Transverse colon (tissue), 4 donors: ENCODE results near the gene CHP1. TPM values are rescaled to one million over a fixed set of nuclear protein-coding genes. Genes with fewer than 3 reads are reported as not detected.
A peak's percentile ranks its signal among the peaks of the same experiment; 100 is the strongest.

Source experiments
- DNase-seq: peaks from one replicate; pipeline ENCODE4 v3.0.0-alpha.2; 2019
- H3K27ac ChIP-seq, 4 donors: fragments of 200-600 bp; sonication (generic); 2 replicates each; pipeline ENCODE4 v1.5.1; 2016 to 2018; ENCODE audit warnings: inconsistent platforms in 4 of 4
- H3K27me3 ChIP-seq: fragments of 200-600 bp; sonication (generic); 2 replicates; pipeline ENCODE4 v1.5.1; 2017; ENCODE audit warnings: inconsistent platforms
- H3K36me3 ChIP-seq, 4 donors: fragments of 200-600 bp; sonication (generic); 2 replicates each; pipeline ENCODE4 v1.5.1; 2017 to 2019; ENCODE audit warnings: inconsistent platforms in 4 of 4
- H3K4me1 ChIP-seq, 4 donors: fragments of 200-600 bp; sonication (generic); 2 replicates each; pipeline ENCODE4 v1.5.1; 2017 to 2020; ENCODE audit warnings: inconsistent platforms in 4 of 4
- H3K4me3 ChIP-seq, 4 donors: fragments of 200-600 bp; sonication (generic); 1 replicate in 1 of 4; 2 replicates in 3 of 4; pipeline versions ENCODE4 v1.5.1 to v1.6.1; 2017 to 2019; ENCODE audit warnings: inconsistent platforms in 4 of 4
- H3K9me3 ChIP-seq, 2 donors: fragments of 200-600 bp; sonication (generic); 2 replicates each; pipeline ENCODE4 v1.5.1; 2017 to 2019; ENCODE audit warnings: inconsistent platforms in 2 of 2
- EP300 ChIP-seq: sonication (generic); formaldehyde crosslinking; IDR thresholded peaks from one replicate; pipeline ENCODE4 v1.6.1; 2017; ENCODE audit warnings: antibody characterized with exemption, low read depth
- POLR2A ChIP-seq: fragments of 450-650 bp; IDR thresholded peaks from one replicate; pipeline ENCODE4 v1.6.1; 2016; ENCODE audit warnings: antibody characterized with exemption, mild to moderate bottlenecking, moderate library complexity
- POLR2AphosphoS5 ChIP-seq, 3 donors: sonication (generic); formaldehyde crosslinking; IDR thresholded peaks; one replicate each; pipeline ENCODE4 v1.6.1; 2016; ENCODE audit warnings: antibody characterized with exemption in 3 of 3
- WGBS, 2 donors: methylation state at CpG; one replicate each; pipeline ENCODE4 v1.1.5; 2018; ENCODE audit warnings: low coverage in 1 of 2; 5-methylcytosine and 5-hydroxymethylcytosine counted together
- in situ Hi-C, 4 donors: fragments of 200-750 bp; cut with MboI; loops; one replicate each; pipeline versions ENCODE4 v1.15.0 to v1.15.1; 2017; ENCODE audit warnings: low sequenced_read_pairs in 3 of 4, low pct_ligation_motif_present in 1 of 4, low pct_unique_long_range_greater_than_20kb in 1 of 4
- intact Hi-C: fragments of 100-400 bp; cut with DNase I; formaldehyde crosslinking; loops from one replicate; pipeline ENCODE4 v1.15.1; 2023; ENCODE audit warnings: low total_unique reads
- total RNA-seq, 4 donors: library from RNA; depleted of rRNA; stranded (reverse); fragments of >200 nt; gene quantifications; one replicate each; pipeline ENCODE4 v1.1.0, GENCODE V29; 2016
- TF ChIP-seq, protein P1 (sequence below), 5 experiments: fragments of 200-600 bp in 3 of 5; fragments of 450-650 bp in 2 of 5; sonication (generic) in 3 of 5; IDR thresholded peaks; 1 replicate in 2 of 5; 2 replicates in 3 of 5; pipeline ENCODE4 v1.5.1; 2016 to 2017; ENCODE audit warnings: antibody characterized with exemption in 5 of 5, inconsistent platforms in 3 of 5, mild to moderate bottlenecking in 2 of 5, moderate library complexity in 1 of 5

CHP1 gene
- total RNA-seq, 4 donors from 2014 or later: 321 to 818 (median 572) TPM

- H3K4me1 ChIP-seq: peaks cover 8 to 43% (median 10%) of the 10 kb centered on the region in 4 donors
- TF ChIP-seq POLR2AphosphoS5 (IDR thresholded peaks at IDR 0.05) (no peak), EP300 (no peak), POLR2A (no peak)
- TF ChIP-seq, protein P1, sequence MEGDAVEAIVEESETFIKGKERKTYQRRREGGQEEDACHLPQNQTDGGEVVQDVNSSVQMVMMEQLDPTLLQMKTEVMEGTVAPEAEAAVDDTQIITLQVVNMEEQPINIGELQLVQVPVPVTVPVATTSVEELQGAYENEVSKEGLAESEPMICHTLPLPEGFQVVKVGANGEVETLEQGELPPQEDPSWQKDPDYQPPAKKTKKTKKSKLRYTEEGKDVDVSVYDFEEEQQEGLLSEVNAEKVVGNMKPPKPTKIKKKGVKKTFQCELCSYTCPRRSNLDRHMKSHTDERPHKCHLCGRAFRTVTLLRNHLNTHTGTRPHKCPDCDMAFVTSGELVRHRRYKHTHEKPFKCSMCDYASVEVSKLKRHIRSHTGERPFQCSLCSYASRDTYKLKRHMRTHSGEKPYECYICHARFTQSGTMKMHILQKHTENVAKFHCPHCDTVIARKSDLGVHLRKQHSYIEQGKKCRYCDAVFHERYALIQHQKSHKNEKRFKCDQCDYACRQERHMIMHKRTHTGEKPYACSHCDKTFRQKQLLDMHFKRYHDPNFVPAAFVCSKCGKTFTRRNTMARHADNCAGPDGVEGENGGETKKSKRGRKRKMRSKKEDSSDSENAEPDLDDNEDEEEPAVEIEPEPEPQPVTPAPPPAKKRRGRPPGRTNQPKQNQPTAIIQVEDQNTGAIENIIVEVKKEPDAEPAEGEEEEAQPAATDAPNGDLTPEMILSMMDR (IDR thresholded peaks at IDR 0.05): no peak
- in situ Hi-C loops (no loop called here), intact Hi-C loops (no loop called here)
- WGBS, 2 donors: 0 to 5% methylated on average over 12 to 20 of the region's 20 CpGs
- DNase-seq: no peak
- H3K36me3 ChIP-seq: peaks cover 0 to 36% (median 16%) of the 10 kb centered on the region in 4 donors
- no peaks in the 10 kb centered on the region for H3K9me3 ChIP-seq
- no peaks in the 10 kb centered on the region for H3K27me3 ChIP-seq
- peak overlapping the region; percentile 94 to 97 (median 96) for H3K27ac ChIP-seq
- H3K4me3 ChIP-seq: peak overlapping the region; percentile 79 to 93 (median 82)
These were observed 53.5 kb downstream of the CHP1 start for GRCh38 chr15:41284427-41285177.

DNA sequence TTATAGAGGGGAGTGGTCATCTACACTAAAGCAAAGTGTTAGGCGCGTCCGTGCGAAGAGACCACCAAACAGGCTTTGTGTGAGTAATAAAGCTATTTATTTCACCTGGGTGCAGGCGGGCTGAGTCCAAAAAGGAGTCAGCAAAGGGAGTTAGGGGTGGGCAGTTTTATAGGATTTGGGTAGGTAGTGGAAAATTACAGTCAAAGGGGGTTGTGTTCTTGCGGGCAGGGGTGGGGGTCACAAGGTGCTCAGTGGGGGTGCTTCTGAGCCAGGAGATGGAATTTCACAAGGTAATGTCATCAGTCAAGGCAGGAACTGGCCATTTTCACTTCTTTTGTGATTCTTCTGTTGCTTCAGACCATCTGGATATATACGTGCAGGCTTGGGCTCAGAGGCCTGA lies 54.2 kb downstream of the CHP1 start:
- intact Hi-C loops: no loop called here
- WGBS, 2 donors: 41 to 45% methylated on average over 4 to 7 of the region's 7 CpGs
- Histone ChIP-seq H3K9me3 (no peaks in the 10 kb centered on the region), H3K27ac (peak overlapping the region; percentile 94 to 97 (median 96)), H3K36me3 (peaks cover 0 to 29% (median 14%) of the 10 kb centered on the region in 4 donors), H3K27me3 (no peaks in the 10 kb centered on the region), H3K4me1 (peaks cover 8 to 43% (median 10%) of the 10 kb centered on the region in 4 donors), H3K4me3 (peak overlapping the region in 3 of 4 donors; percentile 81 to 93 (median 82))
- no peak for DNase-seq
- in situ Hi-C loops: no loop called here
- no peak for TF ChIP-seq POLR2A
- TF ChIP-seq POLR2AphosphoS5 (IDR thresholded peaks at IDR 0.05): no peak
- no peak for TF ChIP-seq EP300
- TF ChIP-seq, protein P1 (IDR thresholded peaks at IDR 0.05): no peak

DNA sequence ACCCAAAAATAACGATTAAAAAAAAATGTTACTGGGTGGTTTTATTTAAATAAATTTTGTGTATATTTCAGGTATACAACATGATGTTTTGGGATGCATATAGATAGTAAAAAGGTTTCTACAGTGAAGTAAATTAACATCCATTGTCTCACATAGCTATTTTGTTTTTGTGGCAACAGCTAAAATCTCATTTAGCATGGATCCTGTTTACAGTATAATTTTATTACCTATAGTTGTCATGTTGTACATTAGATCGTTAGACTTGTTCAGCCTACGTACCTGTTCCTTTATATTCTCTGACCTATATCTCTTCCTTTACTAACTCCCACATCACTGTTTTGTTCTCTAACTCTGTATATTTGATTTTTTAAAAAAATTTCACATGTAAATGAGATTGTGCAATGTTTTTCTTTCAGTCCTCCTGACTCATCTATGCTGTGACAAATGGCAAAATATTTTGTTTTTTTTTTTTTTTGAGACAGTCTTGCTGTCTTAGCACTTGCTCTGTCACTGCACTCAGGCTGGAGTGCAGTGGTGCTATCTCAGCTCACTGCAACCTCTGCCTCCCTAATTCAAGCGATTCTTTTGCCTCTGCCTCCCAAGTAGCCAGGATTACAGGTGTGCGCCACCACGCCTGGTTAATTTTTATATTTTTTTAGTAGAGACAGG lies 55.7 kb downstream of the CHP1 start:
- H3K4me3 ChIP-seq: no peak overlapping the region
- DNase-seq: no peak
- TF ChIP-seq POLR2A: no peak
- TF ChIP-seq, protein P1 (IDR thresholded peaks at IDR 0.05): no peak
- no peak for TF ChIP-seq POLR2AphosphoS5 (IDR thresholded peaks at IDR 0.05)
- no peak for TF ChIP-seq EP300
- 88 to 94% methylated on average over 5 to 6 of the region's 6 CpGs for WGBS, 2 donors
- intact Hi-C loops: no loop called here
- H3K9me3 ChIP-seq: no peaks in the 10 kb centered on the region
- H3K27ac ChIP-seq: no peak overlapping the region
- in situ Hi-C loops: no loop called here
- peaks cover 8 to 43% (median 10%) of the 10 kb centered on the region in 4 donors for H3K4me1 ChIP-seq
- H3K27me3 ChIP-seq: no peaks in the 10 kb centered on the region
- H3K36me3 ChIP-seq: peaks cover 0 to 39% (median 14%) of the 10 kb centered on the region in 4 donors

DNA sequence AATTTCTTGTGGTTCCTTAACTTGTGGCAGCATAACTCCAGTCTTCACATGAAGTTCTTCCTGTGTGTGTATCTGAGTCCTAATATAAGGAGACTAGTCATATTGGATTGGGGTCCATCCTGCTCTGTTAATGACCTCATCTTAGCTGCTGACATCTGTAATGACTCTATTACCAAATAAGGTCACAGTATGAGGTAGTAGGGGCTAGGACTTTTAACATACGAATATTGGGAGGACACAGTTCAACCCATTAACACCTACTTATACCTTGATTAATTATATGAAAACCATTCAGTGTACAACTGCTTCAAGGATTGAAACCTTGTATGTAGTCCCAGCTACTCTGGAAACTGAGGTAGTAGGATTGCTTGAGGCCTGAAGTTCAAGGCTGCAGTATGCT lies 57.4 kb downstream of the CHP1 start:
- no peak for TF ChIP-seq POLR2AphosphoS5 (IDR thresholded peaks at IDR 0.05)
- TF ChIP-seq, protein P1 (IDR thresholded peaks at IDR 0.05): no peak
- Histone ChIP-seq H3K27ac (no peak overlapping the region), H3K27me3 (no peaks in the 10 kb centered on the region), H3K4me1 (peaks cover 6 to 38% (median 13%) of the 10 kb centered on the region in 4 donors), H3K36me3 (peaks cover 0 to 48% (median 14%) of the 10 kb centered on the region in 4 donors), H3K4me3 (no peak overlapping the region), H3K9me3 (no peaks in the 10 kb centered on the region)
- DNase-seq: no peak
- intact Hi-C loops: no loop called here
- 88% methylated on average over 1 of the region's 1 CpG; no CpG with 5 or more reads in 1 of the 2 donors for WGBS, 2 donors
- in situ Hi-C loops: no loop called here
